HG02798 (cell line): ENCODE data around the gene RREB1.
"Not testable (repeated sequence)": the region's sequence is repeated elsewhere in the genome, so short reads cannot be mapped to it uniquely, and the experiment has no call there.

Experiments
- ATAC-seq: cut with Tn5 transposase; IDR thresholded peaks from one replicate; pipeline ENCODE4 v1.9.1; 2021; ENCODE audit warnings: mild to moderate bottlenecking; ENCODE audit not compliant: unreplicated experiment, poor library complexity

RREB1 gene

GRCh38 chr6:7271205-7271534, 163.4 kb downstream of the RREB1 start:
- ATAC-seq: no peak

GRCh38 chr6:7273709-7274108, 165.9 kb downstream of the RREB1 start:
- ATAC-seq: no peak

- not testable (repeated sequence) for ATAC-seq
These were observed 166.8 kb downstream of the RREB1 start for GRCh38 chr6:7274525-7274924.

- no peak for ATAC-seq
These were observed 168.4 kb downstream of the RREB1 start for GRCh38 chr6:7276199-7276524.

GRCh38 chr6:7282097-7282906, 174.5 kb downstream of the RREB1 start:
- ATAC-seq: no peak

- no peak for ATAC-seq
These were observed 175.9 kb downstream of the RREB1 start for GRCh38 chr6:7283676-7284075.

- no peak for ATAC-seq
These were observed 177.7 kb downstream of the RREB1 start for GRCh38 chr6:7285416-7285815.

- ATAC-seq: no peak
These were observed 182.3 kb downstream of the RREB1 start for GRCh38 chr6:7290079-7290478.

GRCh38 chr6:7292596-7293255, 185.0 kb downstream of the RREB1 start:
- ATAC-seq: no peak

- ATAC-seq: no peak
These were observed 188.2 kb downstream of the RREB1 start for GRCh38 chr6:7295916-7296315.

- no peak for ATAC-seq
These were observed 188.8 kb downstream of the RREB1 start for GRCh38 chr6:7296602-7297001.

GRCh38 chr6:7298113-7298512, 190.4 kb downstream of the RREB1 start:
- no peak for ATAC-seq

GRCh38 chr6:7300926-7301325, 193.2 kb downstream of the RREB1 start:
- ATAC-seq: no peak
